KBM-7 (cell line): ENCODE measurements around the gene PACS1.

Experiments used
- DNase-seq: peaks from one replicate; pipeline ENCODE4 v3.0.0-alpha.2; 2015
- in situ Hi-C: fragments of 300-500 bp; cut with MboI; formaldehyde crosslinking; loops from 2 replicates; pipeline ENCODE4 v1.14.3; 2020; ENCODE audit warnings: low sequenced_read_pairs, low pct_unique_long_range_greater_than_20kb, mixed read lengths

Gene PACS1

DNA sequence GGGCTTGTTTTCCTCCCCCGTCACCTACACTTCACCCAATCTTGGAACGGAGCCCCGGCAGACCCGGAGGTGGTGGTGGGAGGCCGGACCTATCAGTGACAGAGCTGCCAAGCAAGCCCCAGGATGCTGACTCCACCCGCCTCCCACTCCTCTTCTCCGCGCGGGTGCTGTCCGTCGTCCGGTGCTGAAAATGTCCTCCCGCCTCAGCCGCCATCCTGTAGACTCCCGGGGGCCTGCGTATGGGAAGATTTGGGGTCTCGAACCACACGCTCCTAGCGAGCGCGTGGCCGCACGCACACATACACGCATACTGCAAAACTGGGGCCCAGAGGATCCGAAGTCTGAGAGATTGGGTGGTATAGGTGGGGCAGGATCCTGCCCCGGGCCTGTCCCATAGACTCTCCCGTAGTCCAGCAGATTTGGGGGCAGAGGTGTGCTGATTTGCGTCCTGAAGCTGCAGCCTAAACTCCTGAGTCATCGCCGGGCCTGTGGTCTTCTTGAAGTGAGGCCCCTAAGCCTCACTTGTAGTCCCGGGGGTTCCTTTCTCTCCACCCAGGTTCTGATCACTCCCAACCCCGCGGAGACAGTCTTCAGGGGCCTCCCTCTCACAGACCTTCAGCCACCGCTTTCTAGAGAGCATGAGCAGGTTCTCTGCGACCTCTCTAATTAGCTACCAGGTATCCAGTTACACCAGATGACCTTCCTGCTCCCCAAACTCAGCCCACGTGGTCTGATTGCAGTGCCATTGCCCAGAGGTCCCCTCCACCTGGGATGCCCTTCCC, 219.7 kb downstream of the PACS1 start:
- in situ Hi-C loops: no loop called here
- DNase-seq: no peak

GRCh38 chr11:66290330-66290621, 220.2 kb downstream of the PACS1 start:
- no peak for DNase-seq
- in situ Hi-C loops: no loop called here

GRCh38 chr11:66291303-66291705, 221.2 kb downstream of the PACS1 start:
- no peak for DNase-seq
- in situ Hi-C loops: no loop called here

DNA sequence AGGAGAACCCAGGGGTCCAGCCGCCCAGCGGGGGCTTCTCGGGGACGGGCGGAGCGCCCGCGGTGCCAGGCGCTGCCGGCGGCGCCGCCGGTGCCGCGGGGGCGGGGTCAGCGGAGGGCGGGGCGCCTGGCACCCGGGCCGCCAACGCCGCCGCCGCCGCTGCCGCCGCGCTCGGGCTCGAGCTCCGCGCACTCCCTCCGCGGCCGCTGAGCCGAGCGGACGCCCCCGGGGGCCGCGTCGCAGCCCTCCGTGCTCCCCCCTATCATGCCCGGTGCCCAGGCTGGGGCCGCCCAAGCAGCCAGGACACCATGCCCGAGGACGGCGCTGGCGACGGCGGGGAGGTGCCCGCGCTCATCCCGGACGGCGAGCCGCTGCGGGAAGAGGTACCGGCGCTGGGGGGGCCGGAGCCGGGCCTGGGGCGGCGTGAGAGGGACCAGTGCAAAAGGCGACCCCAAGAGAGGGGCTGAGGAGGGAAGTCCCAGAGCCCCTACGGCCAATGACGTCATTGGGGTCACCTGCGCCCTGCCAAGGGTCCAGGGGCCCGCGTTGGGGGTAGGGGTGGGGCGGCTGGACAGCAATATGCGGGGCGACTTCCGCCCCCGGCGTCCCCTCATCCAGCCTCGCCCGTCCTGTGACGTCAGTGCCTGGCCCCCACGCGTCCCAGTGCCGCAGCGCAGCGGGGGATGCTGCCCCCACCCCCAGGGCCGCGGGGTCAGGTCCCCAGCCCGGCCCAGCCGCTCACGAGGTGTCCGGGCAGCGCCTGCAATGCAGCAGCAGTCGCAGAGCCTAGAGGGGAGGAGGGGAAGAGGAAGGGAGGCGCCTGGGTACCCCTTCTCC, 221.9 kb downstream of the PACS1 start, which contains the start of gene TMEM151A:
TSS of gene TMEM151A (plus strand) at position 189 of the 837 bp plus-strand sequence. CDS start at position 309, 120 bp downstream.
- no peak for DNase-seq
- in situ Hi-C loops: no loop called here

GRCh38 chr11:66292543-66293332, 222.7 kb downstream of the PACS1 start:
- no peak for DNase-seq
- in situ Hi-C loops: no loop called here

DNA sequence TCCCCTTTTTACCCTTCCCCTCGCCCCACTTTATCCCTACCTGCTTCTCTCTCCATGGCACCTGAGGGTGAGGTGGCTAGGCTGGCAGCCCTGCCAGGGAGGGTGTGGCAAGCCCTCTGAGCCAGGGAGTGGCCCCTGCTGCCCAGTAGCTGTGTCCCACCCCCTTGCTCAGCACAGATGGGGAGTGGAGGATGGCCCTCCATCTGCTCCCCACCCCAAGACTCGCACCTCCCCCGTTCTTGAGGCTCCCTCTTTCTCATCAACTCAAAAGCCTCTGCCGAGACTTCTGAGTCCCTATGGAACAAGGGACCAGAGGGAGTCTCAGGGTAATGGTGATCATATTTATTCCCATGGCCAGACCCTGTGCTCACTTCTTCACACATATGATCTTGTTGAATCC, 223.3 kb downstream of the PACS1 start:
- DNase-seq: no peak
- in situ Hi-C loops: no loop called here

- in situ Hi-C loops: no loop called here
- no peak for DNase-seq
Measured at GRCh38 chr11:66293777-66294625, 223.9 kb downstream of the PACS1 start.
